RCC 7860 (cell line): Measurements from ENCODE around the gene IGF2BP3.
A peak's percentile ranks its signal among the peaks of the same experiment; 100 is the strongest.

Experiments used
- DNase-seq: peaks from one replicate; pipeline ENCODE4 v3.0.0-alpha.2; 2015; ENCODE audit warnings: low spot score
- FAIRE-seq: peaks from 2 replicates; lab custom pipeline; 2012; peaks lifted over from hg19 to GRCh38; lab: Jason Lieb, UNC

IGF2BP3 gene

GRCh38 chr7:23273141-23273599, 197.1 kb downstream of the IGF2BP3 start:
- peak; percentile 92 for FAIRE-seq
- DNase-seq, result peak; percentile 95

- FAIRE-seq (no peak), DNase-seq (no peak)
Measured at GRCh38 chr7:23272275-23272674, 198.0 kb downstream of the IGF2BP3 start.

- no peak for DNase-seq
- FAIRE-seq, result no peak
Measured at GRCh38 chr7:23268746-23269145, 201.5 kb downstream of the IGF2BP3 start.

GRCh38 chr7:23268167-23268566, 202.1 kb downstream of the IGF2BP3 start:
- FAIRE-seq, result no peak
- DNase-seq, result no peak

DNA sequence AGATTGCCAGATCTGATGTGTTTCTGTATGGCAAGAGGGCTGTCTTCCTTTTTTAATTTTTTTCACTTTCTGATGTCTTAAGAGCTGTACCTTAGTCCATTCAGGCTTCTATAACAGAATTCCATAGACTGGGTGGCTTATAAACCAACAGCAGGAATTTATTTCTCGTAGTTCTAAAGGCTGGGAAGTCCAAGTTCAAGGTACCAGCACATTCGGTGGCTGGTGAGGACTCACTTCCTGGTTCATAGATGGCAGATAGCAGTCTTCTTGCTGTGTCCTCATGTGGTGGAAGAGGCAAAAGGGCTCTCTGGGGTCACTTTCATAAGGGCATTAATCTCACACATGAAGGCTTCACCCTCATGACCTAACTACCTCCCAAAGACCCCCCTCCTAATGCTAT, 202.9 kb downstream of the IGF2BP3 start:
- FAIRE-seq (no peak), DNase-seq (no peak)

- FAIRE-seq (no peak), DNase-seq (no peak)
Measured at GRCh38 chr7:23266918-23267317, 203.4 kb downstream of the IGF2BP3 start.

DNA sequence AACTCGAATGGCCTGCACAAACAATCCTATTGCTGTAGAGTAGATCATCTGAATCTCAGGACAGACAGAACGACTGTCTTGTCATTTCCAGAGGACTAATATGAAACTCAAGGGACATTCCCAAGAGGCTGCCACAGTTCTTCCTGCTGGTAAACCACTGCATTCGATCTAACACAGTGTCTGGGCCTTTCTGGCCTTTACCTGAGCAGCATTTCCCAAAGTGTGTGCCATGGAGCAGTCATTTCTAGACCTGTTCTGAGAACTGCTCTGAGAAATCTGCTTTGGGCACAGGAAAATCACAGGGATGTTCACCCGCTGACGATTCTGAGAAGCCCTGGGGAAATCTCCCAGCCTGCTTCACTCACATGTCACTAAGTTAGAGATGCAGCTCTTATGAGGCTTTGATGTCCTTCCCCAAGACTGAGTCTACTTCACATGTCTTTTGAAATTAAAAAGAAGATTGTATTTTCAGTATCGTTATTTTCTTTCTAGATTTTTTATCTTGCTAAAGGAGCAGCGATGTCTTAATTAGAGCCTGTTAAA, 205.3 kb downstream of the IGF2BP3 start:
- FAIRE-seq (no peak), DNase-seq (no peak)

DNA sequence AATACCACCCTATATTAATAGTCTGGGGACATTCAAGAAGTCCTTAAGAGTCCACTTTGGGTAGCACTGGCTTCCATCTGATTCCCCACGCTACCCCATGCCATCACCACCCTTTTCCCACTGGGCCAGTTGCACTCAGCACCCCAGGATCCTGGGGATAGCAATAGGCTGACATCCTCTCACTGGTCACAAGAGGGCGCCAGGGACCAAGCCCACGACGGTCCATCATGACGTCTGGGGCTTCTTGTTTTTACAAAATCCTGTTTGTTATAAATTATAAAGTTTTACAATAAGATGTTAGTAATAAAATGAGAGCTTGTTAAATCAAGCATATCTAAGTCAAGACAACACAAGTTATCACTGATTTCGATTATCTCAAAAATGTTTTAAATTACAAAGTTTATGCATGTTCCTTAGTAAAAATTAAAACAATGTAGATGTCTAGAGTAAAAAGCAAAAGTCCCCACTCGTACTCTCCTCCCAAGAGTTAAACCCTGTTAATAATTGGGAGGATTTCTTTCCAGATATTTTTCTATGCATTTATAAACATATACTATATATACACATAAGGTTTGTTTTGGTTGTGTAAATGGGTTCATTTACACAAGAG, 208.3 kb downstream of the IGF2BP3 start:
- FAIRE-seq (peak; percentile 50), DNase-seq (peak; percentile 26)

- FAIRE-seq (no peak), DNase-seq (no peak)
Measured at GRCh38 chr7:23260371-23260770, 209.9 kb downstream of the IGF2BP3 start.
